Pericardium fibroblast (primary cell): ENCODE measurements around the gene ELOVL6. TPM values are rescaled to one million over a fixed set of nuclear protein-coding genes. Genes with fewer than 3 reads are reported as not detected.

ENCODE experiments used
- total RNA-seq: library from RNA; depleted of rRNA; stranded (reverse); fragments of >200 nt; gene quantifications from 2 replicates; pipeline ENCODE4 v1.2.3, GENCODE V29; 2015

ELOVL6 gene, protein sequence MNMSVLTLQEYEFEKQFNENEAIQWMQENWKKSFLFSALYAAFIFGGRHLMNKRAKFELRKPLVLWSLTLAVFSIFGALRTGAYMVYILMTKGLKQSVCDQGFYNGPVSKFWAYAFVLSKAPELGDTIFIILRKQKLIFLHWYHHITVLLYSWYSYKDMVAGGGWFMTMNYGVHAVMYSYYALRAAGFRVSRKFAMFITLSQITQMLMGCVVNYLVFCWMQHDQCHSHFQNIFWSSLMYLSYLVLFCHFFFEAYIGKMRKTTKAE
- 12.3 and 17.6 TPM in 2 replicates for total RNA-seq

DNA sequence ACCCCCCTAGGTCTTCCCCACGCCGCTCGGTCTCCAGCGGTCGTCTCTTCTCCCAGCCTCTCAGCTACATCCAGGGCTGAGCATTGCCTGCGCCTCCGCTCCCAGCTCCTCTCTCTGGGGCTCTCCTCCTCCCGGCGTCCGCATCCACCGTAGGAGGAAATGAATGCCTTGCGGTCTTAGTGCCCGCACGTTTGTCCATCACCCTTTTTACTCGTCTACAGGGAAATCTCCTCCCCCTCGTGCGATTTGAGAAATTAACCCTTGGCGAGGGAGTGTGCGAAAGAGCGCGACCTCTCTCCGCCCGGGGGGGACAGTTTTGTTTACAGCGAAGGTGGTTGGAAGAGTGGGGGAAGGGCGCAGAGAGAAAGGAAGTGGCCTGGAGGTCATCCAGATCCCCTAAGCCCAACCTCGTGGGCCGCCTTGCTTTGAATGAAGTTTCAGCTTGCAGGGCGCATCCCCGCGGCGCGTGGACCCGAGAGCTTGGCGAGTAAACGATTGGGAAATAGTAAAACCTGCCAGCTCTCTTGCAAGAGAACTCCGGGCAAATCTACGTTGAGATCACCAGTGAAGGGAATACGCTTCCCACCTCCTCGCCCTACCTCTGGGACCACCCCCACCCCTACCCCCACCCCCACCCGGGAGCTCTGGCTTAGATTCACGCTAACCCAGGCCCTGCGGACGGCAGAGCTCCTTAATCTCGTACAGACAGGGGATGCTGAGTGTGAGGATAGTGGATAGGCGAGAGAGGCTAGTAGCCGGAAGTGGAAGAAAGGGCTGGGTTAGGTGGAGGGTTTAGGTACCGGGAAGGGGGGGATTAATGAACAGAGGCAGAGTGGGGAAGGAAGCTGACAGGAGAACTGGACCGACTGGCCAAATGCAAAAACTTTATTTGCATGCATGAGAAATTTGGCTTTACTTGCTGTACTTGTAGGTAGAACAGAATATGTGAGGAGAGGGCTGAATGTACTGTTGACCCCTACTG lies at the start of gene ELOVL6:
TSS of gene ELOVL6 (minus strand) at position 181 of the 982 bp plus-strand sequence. CDS start 280 bp downstream, outside the sequence.

